Measurements from ENCODE around the gene NUAK2.

NUAK2 gene

GRCh38 chr1:205261946-205262691, 59.4 kb downstream of the NUAK2 start:
- DNase-seq = peak in 1 of 10 donors; percentile 46
- intact Hi-C loops (cut with DNase I) = no loop called here

- intact Hi-C loops (cut with DNase I) = no loop called here
- DNase-seq = peak in 1 of 10 donors; percentile 29
Observed at GRCh38 chr1:205260948-205261732, 60.4 kb downstream of the NUAK2 start.

- peak in 2 of 10 donors; percentile 9 to 67 for DNase-seq
- intact Hi-C loops (cut with DNase I) = loop anchor here (5.0 to 10.0 kb wide), 4 partner anchors 48 to 275 kb away; partner anchors contain the start of genes CNTN2, DSTYK and RBBP5
Observed at GRCh38 chr1:205259998-205260397, 61.5 kb downstream of the NUAK2 start.

- intact Hi-C loops (cut with DNase I) = loop anchor here (5.0 to 10.0 kb wide), 4 partner anchors 47 to 275 kb away; partner anchors contain the start of genes CNTN2, DSTYK and RBBP5
- peak in 1 of 10 donors; percentile 47 for DNase-seq
Observed at GRCh38 chr1:205259324-205259832, 62.2 kb downstream of the NUAK2 start.

GRCh38 chr1:205258719-205259118, 62.8 kb downstream of the NUAK2 start:
- intact Hi-C loops (cut with DNase I) = loop anchor here (5.0 to 10.0 kb wide), 4 partner anchors 46 to 274 kb away; partner anchors contain the start of genes CNTN2, DSTYK and RBBP5
- DNase-seq = peak; percentile 45 to 96 (median 73)

GRCh38 chr1:205258261-205258691, 63.3 kb downstream of the NUAK2 start:
- peak in 1 of 10 donors; percentile 5 for DNase-seq
- intact Hi-C loops (cut with DNase I) = loop anchor here (5.0 to 10.0 kb wide), 4 partner anchors 46 to 273 kb away; partner anchors contain the start of genes CNTN2, DSTYK and RBBP5

GRCh38 chr1:205257735-205258134, 63.8 kb downstream of the NUAK2 start:
- intact Hi-C loops (cut with DNase I) = loop anchor here (2.0 to 10.0 kb wide), 5 partner anchors 29 to 273 kb away; partner anchors contain the start of genes CNTN2, DSTYK and RBBP5
- DNase-seq = peak in 2 of 10 donors; percentile 45 to 67

GRCh38 chr1:205256951-205257625, 64.5 kb downstream of the NUAK2 start:
- DNase-seq = peak in 1 of 10 donors; percentile 68
- intact Hi-C loops (cut with DNase I) = loop anchor here (2.0 to 10.0 kb wide), 5 partner anchors 28 to 272 kb away; partner anchors contain the start of genes CNTN2, DSTYK and RBBP5

GRCh38 chr1:205255941-205256780, 65.4 kb downstream of the NUAK2 start:
- intact Hi-C loops (cut with DNase I) = loop anchor here (2.0 to 10.0 kb wide), 5 partner anchors 27 to 271 kb away; partner anchors contain the start of genes CNTN2, DSTYK and RBBP5
- peak; percentile 92 to 99 (median 96) for DNase-seq

Data from posterior cingulate gyrus (tissue), 11 donors.